Measurements from ENCODE around the gene POU6F1. TPM values are rescaled to one million over a fixed set of nuclear protein-coding genes. Genes with fewer than 3 reads are reported as not detected.

Gene POU6F1
- total and polyA plus RNA-seq, 9 of the 15 experiments (the other 6 are each of a cell fraction or from before 2014, with no cell fraction given), result 0.14 to 3.3 (median 1.1) TPM

DNA sequence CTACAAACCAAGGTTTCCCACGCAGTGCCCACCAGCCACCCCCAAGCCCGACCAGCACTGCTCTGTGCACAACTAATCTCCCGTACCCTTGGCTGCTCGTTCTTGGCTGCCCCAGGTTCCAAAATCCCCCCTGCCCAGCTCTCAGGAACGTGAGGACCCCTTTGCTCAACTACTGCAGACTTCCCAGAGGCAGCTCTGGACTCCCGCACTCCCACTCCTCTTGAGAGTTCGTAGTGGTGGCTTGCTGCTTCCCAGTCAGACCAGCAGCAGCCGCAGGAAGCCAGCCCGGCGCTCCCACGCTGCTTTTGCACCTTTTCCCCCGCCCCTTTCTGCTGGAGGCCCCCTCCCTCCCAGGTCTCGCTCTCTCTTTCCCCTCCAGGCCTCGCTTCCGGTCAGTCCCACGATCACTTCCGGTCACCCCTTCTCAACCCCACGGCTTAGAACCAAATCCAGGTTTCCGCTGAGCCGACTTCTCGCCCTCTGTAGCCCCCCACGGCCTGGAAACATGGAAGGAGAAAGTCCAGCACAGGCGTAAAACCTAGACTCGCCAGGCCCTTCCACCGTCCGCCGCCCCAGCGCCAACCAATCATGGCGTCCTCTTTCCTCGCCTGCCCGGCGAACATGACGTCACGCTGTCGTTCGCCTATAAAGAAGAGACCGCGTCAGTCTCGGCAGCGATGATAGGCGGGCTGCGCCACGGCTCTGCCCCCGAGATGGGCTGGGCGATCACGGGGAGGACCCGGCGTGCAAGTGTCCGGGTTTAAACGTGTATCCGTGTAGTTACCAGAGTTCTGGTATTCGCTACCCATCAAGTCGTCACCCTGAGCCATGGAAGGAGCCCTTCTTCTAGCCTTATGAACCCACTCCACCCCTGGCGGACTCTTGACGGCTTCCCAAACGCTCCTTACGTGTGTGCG is 45.1 kb downstream of the POU6F1 start, which contains the start of gene TFCP2 (continued):
- TF ChIP-seq, protein P1, sequence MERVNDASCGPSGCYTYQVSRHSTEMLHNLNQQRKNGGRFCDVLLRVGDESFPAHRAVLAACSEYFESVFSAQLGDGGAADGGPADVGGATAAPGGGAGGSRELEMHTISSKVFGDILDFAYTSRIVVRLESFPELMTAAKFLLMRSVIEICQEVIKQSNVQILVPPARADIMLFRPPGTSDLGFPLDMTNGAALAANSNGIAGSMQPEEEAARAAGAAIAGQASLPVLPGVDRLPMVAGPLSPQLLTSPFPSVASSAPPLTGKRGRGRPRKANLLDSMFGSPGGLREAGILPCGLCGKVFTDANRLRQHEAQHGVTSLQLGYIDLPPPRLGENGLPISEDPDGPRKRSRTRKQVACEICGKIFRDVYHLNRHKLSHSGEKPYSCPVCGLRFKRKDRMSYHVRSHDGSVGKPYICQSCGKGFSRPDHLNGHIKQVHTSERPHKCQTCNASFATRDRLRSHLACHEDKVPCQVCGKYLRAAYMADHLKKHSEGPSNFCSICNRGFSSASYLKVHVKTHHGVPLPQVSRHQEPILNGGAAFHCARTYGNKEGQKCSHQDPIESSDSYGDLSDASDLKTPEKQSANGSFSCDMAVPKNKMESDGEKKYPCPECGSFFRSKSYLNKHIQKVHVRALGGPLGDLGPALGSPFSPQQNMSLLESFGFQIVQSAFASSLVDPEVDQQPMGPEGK (CRISPR knock-in tag; IDR thresholded peaks at IDR 0.05; ENCODE audit: borderline replicate concordance), result no peak
- peak; percentile 42 for TF ChIP-seq SMAD4 (CRISPR knock-in tag; conservative IDR thresholded peaks at IDR 0.05)
- TF ChIP-seq, protein P2, sequence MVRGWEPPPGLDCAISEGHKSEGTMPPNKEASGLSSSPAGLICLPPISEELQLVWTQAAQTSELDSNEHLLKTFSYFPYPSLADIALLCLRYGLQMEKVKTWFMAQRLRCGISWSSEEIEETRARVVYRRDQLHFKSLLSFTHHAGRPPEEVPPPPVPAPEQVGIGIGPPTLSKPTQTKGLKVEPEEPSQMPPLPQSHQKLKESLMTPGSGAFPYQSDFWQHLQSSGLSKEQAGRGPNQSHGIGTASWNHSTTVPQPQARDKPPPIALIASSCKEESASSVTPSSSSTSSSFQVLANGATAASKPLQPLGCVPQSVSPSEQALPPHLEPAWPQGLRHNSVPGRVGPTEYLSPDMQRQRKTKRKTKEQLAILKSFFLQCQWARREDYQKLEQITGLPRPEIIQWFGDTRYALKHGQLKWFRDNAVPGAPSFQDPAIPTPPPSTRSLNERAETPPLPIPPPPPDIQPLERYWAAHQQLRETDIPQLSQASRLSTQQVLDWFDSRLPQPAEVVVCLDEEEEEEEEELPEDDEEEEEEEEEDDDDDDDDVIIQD (CRISPR knock-in tag; IDR thresholded peaks at IDR 0.05), result no peak
- peak; percentile 72 for TF ChIP-seq ASH1L (IDR thresholded peaks at IDR 0.05; ENCODE audit: borderline replicate concordance, low read depth, partially characterized antibody)
- peak; percentile 86 for TF ChIP-seq KDM5B (IDR thresholded peaks at IDR 0.05; ENCODE audit: insufficient replicate concordance, low read depth, low read length)
- TF ChIP-seq, protein P3, sequence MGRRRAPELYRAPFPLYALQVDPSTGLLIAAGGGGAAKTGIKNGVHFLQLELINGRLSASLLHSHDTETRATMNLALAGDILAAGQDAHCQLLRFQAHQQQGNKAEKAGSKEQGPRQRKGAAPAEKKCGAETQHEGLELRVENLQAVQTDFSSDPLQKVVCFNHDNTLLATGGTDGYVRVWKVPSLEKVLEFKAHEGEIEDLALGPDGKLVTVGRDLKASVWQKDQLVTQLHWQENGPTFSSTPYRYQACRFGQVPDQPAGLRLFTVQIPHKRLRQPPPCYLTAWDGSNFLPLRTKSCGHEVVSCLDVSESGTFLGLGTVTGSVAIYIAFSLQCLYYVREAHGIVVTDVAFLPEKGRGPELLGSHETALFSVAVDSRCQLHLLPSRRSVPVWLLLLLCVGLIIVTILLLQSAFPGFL (CRISPR knock-in tag; IDR thresholded peaks at IDR 0.05), result no peak
- TF ChIP-seq NONO (IDR thresholded peaks at IDR 0.05; ENCODE audit: low read depth in 2 of 2, low read length in 1 of 2), result peak in 1 of 2 experiments; percentile 13; a peak in 1 of 4 replicates
- TF ChIP-seq MAFK (IDR thresholded peaks at IDR 0.05; ENCODE audit: low read length), result no peak
- TF ChIP-seq ZNF444 (CRISPR knock-in tag; IDR thresholded peaks at IDR 0.05), result no peak
- peak; percentile 27 to 38; a peak in 1 of 4 replicates for TF ChIP-seq ARNT (IDR thresholded peaks at IDR 0.05)
- peak; percentile 45; the same call in 1 of the 2 replicates for TF ChIP-seq BCOR (IDR thresholded peaks at IDR 0.05)
- TF ChIP-seq DNMT1 (IDR thresholded peaks at IDR 0.05), result no peak
- TF ChIP-seq, protein P4, sequence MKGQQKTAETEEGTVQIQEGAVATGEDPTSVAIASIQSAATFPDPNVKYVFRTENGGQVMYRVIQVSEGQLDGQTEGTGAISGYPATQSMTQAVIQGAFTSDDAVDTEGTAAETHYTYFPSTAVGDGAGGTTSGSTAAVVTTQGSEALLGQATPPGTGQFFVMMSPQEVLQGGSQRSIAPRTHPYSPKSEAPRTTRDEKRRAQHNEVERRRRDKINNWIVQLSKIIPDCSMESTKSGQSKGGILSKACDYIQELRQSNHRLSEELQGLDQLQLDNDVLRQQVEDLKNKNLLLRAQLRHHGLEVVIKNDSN (CRISPR knock-in tag; IDR thresholded peaks at IDR 0.05), result peak; percentile 80
- TF ChIP-seq, protein P5, sequence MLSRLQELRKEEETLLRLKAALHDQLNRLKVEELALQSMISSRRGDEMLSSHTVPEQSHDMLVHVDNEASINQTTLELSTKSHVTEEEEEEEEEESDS (CRISPR knock-in tag; IDR thresholded peaks at IDR 0.05), result no peak
- TF ChIP-seq TFAM (CRISPR knock-in tag; conservative IDR thresholded peaks at IDR 0.05), result no peak
- TF ChIP-seq, protein P6, sequence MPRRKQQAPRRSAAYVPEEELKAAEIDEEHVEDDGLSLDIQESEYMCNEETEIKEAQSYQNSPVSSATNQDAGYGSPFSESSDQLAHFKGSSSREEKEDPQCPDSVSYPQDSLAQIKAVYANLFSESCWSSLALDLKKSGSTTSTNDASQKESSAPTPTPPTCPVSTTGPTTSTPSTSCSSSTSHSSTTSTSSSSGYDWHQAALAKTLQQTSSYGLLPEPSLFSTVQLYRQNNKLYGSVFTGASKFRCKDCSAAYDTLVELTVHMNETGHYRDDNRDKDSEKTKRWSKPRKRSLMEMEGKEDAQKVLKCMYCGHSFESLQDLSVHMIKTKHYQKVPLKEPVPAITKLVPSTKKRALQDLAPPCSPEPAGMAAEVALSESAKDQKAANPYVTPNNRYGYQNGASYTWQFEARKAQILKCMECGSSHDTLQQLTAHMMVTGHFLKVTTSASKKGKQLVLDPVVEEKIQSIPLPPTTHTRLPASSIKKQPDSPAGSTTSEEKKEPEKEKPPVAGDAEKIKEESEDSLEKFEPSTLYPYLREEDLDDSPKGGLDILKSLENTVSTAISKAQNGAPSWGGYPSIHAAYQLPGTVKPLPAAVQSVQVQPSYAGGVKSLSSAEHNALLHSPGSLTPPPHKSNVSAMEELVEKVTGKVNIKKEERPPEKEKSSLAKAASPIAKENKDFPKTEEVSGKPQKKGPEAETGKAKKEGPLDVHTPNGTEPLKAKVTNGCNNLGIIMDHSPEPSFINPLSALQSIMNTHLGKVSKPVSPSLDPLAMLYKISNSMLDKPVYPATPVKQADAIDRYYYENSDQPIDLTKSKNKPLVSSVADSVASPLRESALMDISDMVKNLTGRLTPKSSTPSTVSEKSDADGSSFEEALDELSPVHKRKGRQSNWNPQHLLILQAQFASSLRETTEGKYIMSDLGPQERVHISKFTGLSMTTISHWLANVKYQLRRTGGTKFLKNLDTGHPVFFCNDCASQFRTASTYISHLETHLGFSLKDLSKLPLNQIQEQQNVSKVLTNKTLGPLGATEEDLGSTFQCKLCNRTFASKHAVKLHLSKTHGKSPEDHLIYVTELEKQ (CRISPR knock-in tag; IDR thresholded peaks at IDR 0.05), result no peak
- peak; percentile 85 for TF ChIP-seq TBP (optimal IDR thresholded peaks at IDR 0.05; ENCODE audit: low read depth, low read length)

Measured in K562 (cell line).